Measurements from ENCODE around the gene SCN3A.

DNA sequence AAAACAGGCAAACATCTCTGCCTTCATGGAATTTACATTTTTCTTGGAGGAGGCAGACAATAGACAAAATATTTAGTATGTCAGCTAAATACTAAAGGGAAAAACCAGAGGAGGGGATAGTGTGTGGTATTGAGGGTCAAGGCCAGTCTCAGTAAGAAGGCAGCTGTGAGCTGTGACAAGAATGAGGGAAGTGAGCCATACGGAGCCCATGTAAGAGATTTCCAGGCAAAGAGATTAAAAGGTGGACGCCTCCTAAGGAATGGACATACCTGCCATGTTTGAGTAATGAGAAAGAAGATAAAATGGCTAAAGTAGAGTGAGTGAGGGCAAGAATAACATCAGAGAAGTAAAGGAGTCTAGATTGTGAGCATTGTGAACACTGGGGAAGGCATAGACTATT, 33.2 kb upstream of the SCN3A start:
- TF ChIP-seq, protein P1, sequence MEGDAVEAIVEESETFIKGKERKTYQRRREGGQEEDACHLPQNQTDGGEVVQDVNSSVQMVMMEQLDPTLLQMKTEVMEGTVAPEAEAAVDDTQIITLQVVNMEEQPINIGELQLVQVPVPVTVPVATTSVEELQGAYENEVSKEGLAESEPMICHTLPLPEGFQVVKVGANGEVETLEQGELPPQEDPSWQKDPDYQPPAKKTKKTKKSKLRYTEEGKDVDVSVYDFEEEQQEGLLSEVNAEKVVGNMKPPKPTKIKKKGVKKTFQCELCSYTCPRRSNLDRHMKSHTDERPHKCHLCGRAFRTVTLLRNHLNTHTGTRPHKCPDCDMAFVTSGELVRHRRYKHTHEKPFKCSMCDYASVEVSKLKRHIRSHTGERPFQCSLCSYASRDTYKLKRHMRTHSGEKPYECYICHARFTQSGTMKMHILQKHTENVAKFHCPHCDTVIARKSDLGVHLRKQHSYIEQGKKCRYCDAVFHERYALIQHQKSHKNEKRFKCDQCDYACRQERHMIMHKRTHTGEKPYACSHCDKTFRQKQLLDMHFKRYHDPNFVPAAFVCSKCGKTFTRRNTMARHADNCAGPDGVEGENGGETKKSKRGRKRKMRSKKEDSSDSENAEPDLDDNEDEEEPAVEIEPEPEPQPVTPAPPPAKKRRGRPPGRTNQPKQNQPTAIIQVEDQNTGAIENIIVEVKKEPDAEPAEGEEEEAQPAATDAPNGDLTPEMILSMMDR (IDR thresholded peaks at IDR 0.05): no peak
- no peak for TF ChIP-seq POLR2A (IDR thresholded peaks at IDR 0.05)
- no peak for TF ChIP-seq POLR2AphosphoS5 (IDR thresholded peaks at IDR 0.05)
- no peak for TF ChIP-seq EP300 (IDR thresholded peaks at IDR 0.05)
